Osteoblast (primary cell): ENCODE results near the gene NARS2. TPM values are rescaled to one million over a fixed set of nuclear protein-coding genes. Genes with fewer than 3 reads are reported as not detected.
"Not testable (repeated sequence)": the region's sequence is repeated elsewhere in the genome, so short reads cannot be mapped to it uniquely, and the experiment has no call there.

Source experiments
- DNase-seq: peaks from one replicate; pipeline ENCODE4 v3.0.0; 2011; ENCODE audit warnings: low spot score, mixed read lengths; ENCODE audit not compliant: insufficient read length; ENCODE audit errors: missing footprints
- H2AFZ ChIP-seq: 2 replicates; pipeline ENCODE4 v1.6.0; 2011; ENCODE audit warnings: mild to moderate bottlenecking, low read length
- H3K27ac ChIP-seq: 2 replicates; pipeline ENCODE4 v1.5.1; 2011; ENCODE audit warnings: mild to moderate bottlenecking, low read depth, low read length, moderate library complexity
- H3K27me3 ChIP-seq: 2 replicates; pipeline ENCODE4 v1.6.0; 2012; ENCODE audit warnings: mild to moderate bottlenecking, control low read depth, inconsistent platforms, low read length, moderate library complexity; ENCODE audit not compliant: insufficient read depth
- H3K36me3 ChIP-seq: 2 replicates; pipeline ENCODE4 v1.5.1; 2011; ENCODE audit warnings: mild to moderate bottlenecking, low read length, control low read depth, moderate library complexity; ENCODE audit not compliant: insufficient read depth
- H3K4me1 ChIP-seq: 2 replicates; pipeline ENCODE4 v1.5.1; 2011; ENCODE audit warnings: mild to moderate bottlenecking, low read length, control low read depth, moderate library complexity; ENCODE audit not compliant: insufficient read depth
- H3K4me2 ChIP-seq: 2 replicates; pipeline ENCODE4 v1.6.0; 2011; ENCODE audit warnings: mild to moderate bottlenecking, low read length; ENCODE audit not compliant: insufficient read depth
- H3K4me3 ChIP-seq: fragments of 200-600 bp; sonication (generic); 3 replicates; pipeline ENCODE4 v1.5.1; 2012; ENCODE audit warnings: mild to moderate bottlenecking, low read length, inconsistent platforms; ENCODE audit not compliant: insufficient read depth
- H3K79me2 ChIP-seq: 2 replicates; pipeline ENCODE4 v1.6.0; 2012; ENCODE audit warnings: mild to moderate bottlenecking, low read length, control low read depth, inconsistent platforms; ENCODE audit not compliant: insufficient read depth
- H3K9me3 ChIP-seq: 2 replicates; pipeline ENCODE4 v1.5.1; 2011; ENCODE audit warnings: low read depth, low read length, control low read depth
- H4K20me1 ChIP-seq: 2 replicates; pipeline ENCODE4 v1.6.0; 2012; ENCODE audit warnings: mild to moderate bottlenecking, low read length, control low read depth; ENCODE audit not compliant: insufficient read depth
- total RNA-seq: library from RNA; depleted of rRNA; stranded (reverse); fragments of >200 nt; gene quantifications from 2 replicates; pipeline ENCODE4 v1.2.3, GENCODE V29; 2012
- TF ChIP-seq, protein P1 (sequence below): IDR thresholded peaks from 2 replicates; pipeline ENCODE4 v1.5.1; 2011; ENCODE audit warnings: mild to moderate bottlenecking, low read depth, low read length, moderate library complexity; ENCODE audit errors: extremely low read depth

The NARS2 gene
- total RNA-seq, 1 donor, result 19.5 TPM

DNA sequence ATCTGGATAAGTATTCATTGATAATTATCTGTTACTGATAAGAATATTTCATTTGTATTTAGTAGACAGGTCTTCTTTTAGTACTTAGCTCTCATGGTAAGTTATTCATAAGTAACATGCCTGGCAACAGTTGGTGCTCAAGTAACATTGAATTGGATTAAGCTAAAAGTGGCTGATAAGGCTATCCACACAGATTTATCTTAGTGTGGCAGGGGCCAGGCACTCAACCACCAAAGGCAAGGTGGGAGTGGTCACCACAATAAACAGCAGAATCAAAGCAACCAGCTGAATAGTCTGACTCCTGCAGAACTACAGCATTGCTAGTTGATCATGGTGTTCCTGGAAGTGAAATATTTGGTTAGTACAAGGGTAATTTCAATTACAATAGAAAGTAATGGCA lies 33.0 kb upstream of the NARS2 start:
- no peaks in the 10 kb centered on the region for H4K20me1 ChIP-seq
- DNase-seq, result peak; percentile 30
- no peak overlapping the region for H2AFZ ChIP-seq
- no peak overlapping the region for H3K27ac ChIP-seq
- H3K27me3 ChIP-seq, result peaks cover 4% of the 10 kb centered on the region
- TF ChIP-seq, protein P1, sequence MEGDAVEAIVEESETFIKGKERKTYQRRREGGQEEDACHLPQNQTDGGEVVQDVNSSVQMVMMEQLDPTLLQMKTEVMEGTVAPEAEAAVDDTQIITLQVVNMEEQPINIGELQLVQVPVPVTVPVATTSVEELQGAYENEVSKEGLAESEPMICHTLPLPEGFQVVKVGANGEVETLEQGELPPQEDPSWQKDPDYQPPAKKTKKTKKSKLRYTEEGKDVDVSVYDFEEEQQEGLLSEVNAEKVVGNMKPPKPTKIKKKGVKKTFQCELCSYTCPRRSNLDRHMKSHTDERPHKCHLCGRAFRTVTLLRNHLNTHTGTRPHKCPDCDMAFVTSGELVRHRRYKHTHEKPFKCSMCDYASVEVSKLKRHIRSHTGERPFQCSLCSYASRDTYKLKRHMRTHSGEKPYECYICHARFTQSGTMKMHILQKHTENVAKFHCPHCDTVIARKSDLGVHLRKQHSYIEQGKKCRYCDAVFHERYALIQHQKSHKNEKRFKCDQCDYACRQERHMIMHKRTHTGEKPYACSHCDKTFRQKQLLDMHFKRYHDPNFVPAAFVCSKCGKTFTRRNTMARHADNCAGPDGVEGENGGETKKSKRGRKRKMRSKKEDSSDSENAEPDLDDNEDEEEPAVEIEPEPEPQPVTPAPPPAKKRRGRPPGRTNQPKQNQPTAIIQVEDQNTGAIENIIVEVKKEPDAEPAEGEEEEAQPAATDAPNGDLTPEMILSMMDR, result no peak
- H3K4me1 ChIP-seq, result no peaks in the 10 kb centered on the region
- no peaks in the 10 kb centered on the region for H3K79me2 ChIP-seq
- no peaks in the 10 kb centered on the region for H3K36me3 ChIP-seq
- H3K4me3 ChIP-seq, result no peak overlapping the region
- no peaks in the 10 kb centered on the region for H3K9me3 ChIP-seq
- H3K4me2 ChIP-seq, result no peak overlapping the region

DNA sequence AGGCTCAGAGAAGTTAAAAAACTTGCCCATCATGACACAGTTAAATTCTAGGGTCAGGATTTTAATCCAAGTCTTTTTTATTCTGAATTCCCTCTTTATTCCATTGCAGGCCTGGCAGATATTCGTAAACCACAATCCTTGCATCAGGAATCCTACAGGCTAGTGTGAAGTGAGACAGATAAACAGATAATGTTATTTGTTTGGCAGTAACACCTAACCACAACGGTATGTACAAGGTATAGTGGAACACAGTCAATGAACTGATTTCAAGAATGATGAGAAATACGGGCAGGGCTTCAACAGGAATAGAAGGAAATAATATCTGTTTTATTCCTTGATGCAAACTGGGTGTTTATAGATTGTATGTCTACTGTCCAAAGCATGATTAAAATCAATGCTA lies 32.0 kb upstream of the NARS2 start:
- Histone ChIP-seq H3K4me2 (no peak overlapping the region), H3K4me3 (no peak overlapping the region), H3K79me2 (no peaks in the 10 kb centered on the region), H3K27ac (no peak overlapping the region), H3K36me3 (no peaks in the 10 kb centered on the region), H4K20me1 (no peaks in the 10 kb centered on the region), H3K9me3 (no peaks in the 10 kb centered on the region), H3K4me1 (no peaks in the 10 kb centered on the region), H3K27me3 (peaks cover 5% of the 10 kb centered on the region), H2AFZ (no peak overlapping the region)
- no peak for DNase-seq
- TF ChIP-seq, protein P1, result no peak

- no peaks in the 10 kb centered on the region for H4K20me1 ChIP-seq
- peak overlapping the region; percentile 65 for H3K4me3 ChIP-seq
- DNase-seq, result no peak
- TF ChIP-seq, protein P1, result no peak
- peak overlapping the region; percentile 82 for H2AFZ ChIP-seq
- H3K36me3 ChIP-seq, result no peaks in the 10 kb centered on the region
- H3K79me2 ChIP-seq, result no peaks in the 10 kb centered on the region
- peak overlapping the region; percentile 59 for H3K4me2 ChIP-seq
- no peaks in the 10 kb centered on the region for H3K4me1 ChIP-seq
- H3K9me3 ChIP-seq, result no peaks in the 10 kb centered on the region
- no peak overlapping the region for H3K27ac ChIP-seq
- peaks cover 5% of the 10 kb centered on the region for H3K27me3 ChIP-seq
Measured at GRCh38 chr11:78605296-78605695, 30.6 kb upstream of the NARS2 start.

DNA sequence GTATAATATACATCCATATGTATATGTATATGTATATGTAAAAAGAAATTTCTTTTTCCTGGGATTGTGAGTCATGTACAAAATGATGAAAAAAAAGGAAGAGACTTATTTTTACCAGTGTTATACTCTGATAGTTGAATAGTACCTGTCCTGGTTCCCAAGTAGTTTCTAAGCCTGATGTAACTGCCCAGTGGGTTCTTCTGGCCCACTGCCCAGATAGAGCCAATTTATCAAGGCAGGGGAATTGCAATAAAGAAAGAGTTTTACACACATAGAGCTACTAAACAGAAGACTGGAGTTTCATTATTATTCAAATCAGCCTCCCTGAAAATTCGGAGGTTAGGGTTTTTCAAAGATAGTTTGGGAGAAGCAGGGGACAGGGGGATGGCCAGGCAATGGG lies 29.1 kb upstream of the NARS2 start:
- H3K27me3 ChIP-seq, result peaks cover 5% of the 10 kb centered on the region

GRCh38 chr11:78602771-78603170 lies 28.1 kb upstream of the NARS2 start:
- DNase-seq, H3K27me3 ChIP-seq, H2AFZ ChIP-seq, H3K9me3 ChIP-seq, H3K36me3 ChIP-seq, H4K20me1 ChIP-seq, H3K27ac ChIP-seq, H3K79me2 ChIP-seq, H3K4me2 ChIP-seq, H3K4me1 ChIP-seq, H3K4me3 ChIP-seq: not testable (repeated sequence)

More for the DNA sequence above, 29.1 kb upstream of the NARS2 start:
- no peak overlapping the region for H2AFZ ChIP-seq
- H3K4me3 ChIP-seq, result no peak overlapping the region
- TF ChIP-seq, protein P1, result no peak
- H3K27ac ChIP-seq, result no peak overlapping the region
- H3K36me3 ChIP-seq, result no peaks in the 10 kb centered on the region
- no peaks in the 10 kb centered on the region for H4K20me1 ChIP-seq
- H3K79me2 ChIP-seq, result no peaks in the 10 kb centered on the region
- DNase-seq, result no peak
- no peaks in the 10 kb centered on the region for H3K4me1 ChIP-seq
- no peaks in the 10 kb centered on the region for H3K9me3 ChIP-seq
- no peak overlapping the region for H3K4me2 ChIP-seq

DNA sequence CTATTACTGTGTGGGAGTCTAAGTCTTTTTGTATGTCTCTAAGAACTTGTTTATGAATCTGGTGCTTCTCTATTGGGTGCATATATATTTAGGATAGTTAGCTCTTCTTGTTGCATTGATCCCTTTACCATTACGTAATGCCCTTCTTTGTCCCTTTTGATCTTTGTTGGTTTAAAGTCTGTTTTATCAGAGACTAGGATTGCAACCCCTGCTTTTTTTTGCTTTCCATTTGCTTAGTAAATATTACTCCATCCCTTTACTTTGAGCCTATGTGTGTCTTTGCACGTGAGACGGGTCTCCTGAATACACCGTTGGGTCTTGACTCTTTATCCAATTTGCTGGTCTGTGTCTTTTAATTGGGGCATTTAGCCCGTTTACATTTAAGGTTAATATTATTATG lies 26.4 kb upstream of the NARS2 start:
- not testable (repeated sequence) for H4K20me1 ChIP-seq, DNase-seq, H3K4me3 ChIP-seq, H3K9me3 ChIP-seq, H2AFZ ChIP-seq, H3K27ac ChIP-seq, H3K36me3 ChIP-seq, H3K27me3 ChIP-seq, H3K4me2 ChIP-seq, H3K4me1 ChIP-seq, H3K79me2 ChIP-seq
